GM18507 (cell line): ENCODE data around the gene DCST1.

Experiments
- DNase-seq: peaks from one replicate; pipeline ENCODE4 v3.0.0; 2011; ENCODE audit warnings: low read depth; ENCODE audit not compliant: insufficient read length; ENCODE audit errors: extremely low spot score
- FAIRE-seq: peaks from 2 replicates; lab custom pipeline; 2011; peaks lifted over from hg19 to GRCh38; lab: Jason Lieb, UNC

DCST1 gene

GRCh38 chr1:155064832-155065429, 31.3 kb downstream of the DCST1 start:
- FAIRE-seq: no peak
- no peak for DNase-seq

- no peak for DNase-seq
- no peak for FAIRE-seq
These were observed 33.2 kb downstream of the DCST1 start for GRCh38 chr1:155066777-155067176.

GRCh38 chr1:155068599-155068998, 35.0 kb downstream of the DCST1 start:
- FAIRE-seq (no peak), DNase-seq (no peak)

- DNase-seq (no peak), FAIRE-seq (no peak)
These were observed 36.0 kb downstream of the DCST1 start for GRCh38 chr1:155069551-155070157.

- FAIRE-seq: no peak
- DNase-seq: no peak
These were observed 36.6 kb downstream of the DCST1 start for GRCh38 chr1:155070158-155070621.

GRCh38 chr1:155070721-155071569, 37.3 kb downstream of the DCST1 start:
- DNase-seq: no peak

GRCh38 chr1:155071701-155072100, 38.1 kb downstream of the DCST1 start:
- DNase-seq (no peak), FAIRE-seq (no peak)

More at GRCh38 chr1:155070721-155071569, 37.3 kb downstream of the DCST1 start:
- peak; percentile 49 for FAIRE-seq

GRCh38 chr1:155072531-155073289, 39.1 kb downstream of the DCST1 start:
- DNase-seq (no peak), FAIRE-seq (no peak)

GRCh38 chr1:155073377-155074242, 40.0 kb downstream of the DCST1 start:
- no peak for DNase-seq
- no peak for FAIRE-seq

GRCh38 chr1:155075535-155075934, 41.9 kb downstream of the DCST1 start:
- DNase-seq: no peak
- no peak for FAIRE-seq

GRCh38 chr1:155076371-155076770, 42.7 kb downstream of the DCST1 start:
- no peak for FAIRE-seq

GRCh38 chr1:155077346-155077745, 43.7 kb downstream of the DCST1 start:
- DNase-seq (no peak), FAIRE-seq (no peak)

More at GRCh38 chr1:155076371-155076770, 42.7 kb downstream of the DCST1 start:
- no peak for DNase-seq

GRCh38 chr1:155077758-155078445, 44.3 kb downstream of the DCST1 start:
- DNase-seq (no peak), FAIRE-seq (no peak)

- DNase-seq (peak; percentile 64), FAIRE-seq (peak; percentile 12)
These were observed 45.0 kb downstream of the DCST1 start, which contains the start of gene EFNA3 for GRCh38 chr1:155078469-155079209. TSS of gene EFNA3 (plus strand) at chr1:155078837. CDS start at chr1:155078942, 105 bp downstream.

GRCh38 chr1:155079210-155079486, 45.5 kb downstream of the DCST1 start:
- DNase-seq: no peak
- FAIRE-seq: no peak

GRCh38 chr1:155079487-155080311, 46.1 kb downstream of the DCST1 start:
- FAIRE-seq: no peak

More at GRCh38 chr1:155079487-155080311, 46.1 kb downstream of the DCST1 start:
- no peak for DNase-seq
